AG20443 (cell line): ENCODE data around the gene PRKAR2B.
"Not testable (repeated sequence)": the region's sequence is repeated elsewhere in the genome, so short reads cannot be mapped to it uniquely, and the experiment has no call there.

ENCODE experiments used
- DNase-seq: peaks from one replicate; pipeline ENCODE4 v3.0.0; 2012; ENCODE audit warnings: low spot score, mixed read lengths

Gene PRKAR2B

DNA sequence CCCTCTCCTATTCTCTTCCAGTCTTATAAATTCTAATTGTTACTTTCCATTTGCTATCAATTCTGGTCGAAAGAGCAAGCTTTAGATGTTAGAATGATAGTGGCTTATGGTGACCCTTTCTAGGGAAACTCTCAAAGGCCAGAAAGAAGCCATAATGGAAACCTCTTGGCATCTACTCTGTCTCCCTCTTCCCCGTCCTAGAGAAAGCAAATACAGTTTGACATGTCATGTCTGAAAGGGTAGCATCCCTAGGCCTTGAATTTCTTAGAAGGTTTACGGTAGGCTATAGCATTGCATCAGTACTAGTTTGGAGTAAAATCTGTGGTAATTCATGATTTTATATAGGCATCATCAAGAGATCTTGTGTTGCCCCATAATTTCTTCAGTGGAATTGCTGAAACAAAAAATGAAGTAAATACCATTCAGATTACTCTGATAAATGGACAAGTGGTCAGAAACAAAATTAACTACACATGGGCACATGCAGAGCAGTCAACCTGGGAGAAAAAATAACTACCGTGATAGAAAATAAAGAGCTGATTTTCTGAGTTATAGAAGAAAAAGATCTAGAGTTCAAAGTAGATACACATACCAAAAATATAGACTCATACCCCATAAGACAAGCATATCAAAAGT, 4.4 kb downstream of the PRKAR2B start:
- no peak for DNase-seq

DNA sequence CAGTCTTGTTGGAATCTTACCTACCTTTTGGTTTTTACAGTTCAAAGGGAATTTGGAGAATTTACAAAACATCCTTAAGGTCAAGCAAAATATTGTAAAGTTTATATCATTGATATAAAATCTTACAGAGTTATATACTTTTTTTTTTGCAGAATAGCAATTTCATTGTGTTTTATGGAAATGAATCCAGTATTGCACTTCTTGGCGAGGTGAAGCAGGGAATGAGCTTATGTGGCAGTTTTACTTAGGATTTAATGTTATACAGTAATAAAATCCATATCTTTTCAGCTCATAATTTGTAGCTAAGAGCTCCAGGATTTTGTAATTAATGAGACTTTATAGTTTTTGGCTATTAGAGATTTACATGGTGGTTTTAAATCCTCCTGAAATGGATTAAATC, 5.0 kb downstream of the PRKAR2B start:
- DNase-seq = no peak

DNA sequence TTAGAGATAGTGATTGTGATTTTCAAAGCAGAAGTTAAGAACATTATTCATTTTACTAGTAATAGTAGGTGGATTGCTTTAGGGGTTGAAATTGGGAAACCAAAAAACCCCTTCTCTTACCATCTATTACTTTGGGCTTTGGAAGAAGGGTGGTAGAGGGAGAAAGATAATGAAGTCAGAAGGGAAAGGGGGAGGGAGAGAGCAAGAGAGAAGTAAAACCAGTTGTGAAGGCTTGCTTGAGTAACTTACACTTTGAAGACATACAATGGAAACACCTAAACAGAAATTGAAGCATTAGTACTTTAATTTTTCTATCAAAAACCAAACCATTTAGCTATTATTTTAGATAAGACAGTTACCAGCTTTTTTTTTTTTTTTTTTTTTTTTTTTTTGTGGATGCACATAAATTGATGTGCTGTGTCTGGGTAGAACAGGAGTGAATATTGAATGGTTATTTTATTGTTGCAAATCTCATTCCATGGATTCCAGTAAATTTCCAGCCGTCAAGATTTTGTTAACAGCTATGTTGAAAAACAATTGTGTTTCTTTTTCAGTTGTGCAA, 5.5 kb downstream of the PRKAR2B start:
- no peak for DNase-seq

DNA sequence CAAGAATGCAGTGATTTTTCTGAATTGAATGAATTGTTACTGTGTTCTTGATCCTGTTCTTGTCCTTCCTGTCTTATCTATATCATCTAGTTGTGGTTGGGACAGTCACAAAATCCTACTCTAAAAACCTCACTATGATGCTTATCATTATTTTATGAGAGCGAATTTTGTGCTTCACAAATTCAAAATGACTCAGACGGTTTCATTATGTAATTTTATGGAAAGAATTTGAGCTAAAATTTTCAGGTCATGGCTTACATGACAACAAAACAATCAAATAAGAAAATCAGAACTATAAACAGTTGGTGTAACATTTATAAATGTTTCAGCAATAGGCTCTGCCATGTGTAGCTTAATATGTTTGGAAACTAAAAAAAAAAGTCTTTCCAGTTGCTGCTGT, 6.9 kb downstream of the PRKAR2B start:
- peak; percentile 11 for DNase-seq

DNA sequence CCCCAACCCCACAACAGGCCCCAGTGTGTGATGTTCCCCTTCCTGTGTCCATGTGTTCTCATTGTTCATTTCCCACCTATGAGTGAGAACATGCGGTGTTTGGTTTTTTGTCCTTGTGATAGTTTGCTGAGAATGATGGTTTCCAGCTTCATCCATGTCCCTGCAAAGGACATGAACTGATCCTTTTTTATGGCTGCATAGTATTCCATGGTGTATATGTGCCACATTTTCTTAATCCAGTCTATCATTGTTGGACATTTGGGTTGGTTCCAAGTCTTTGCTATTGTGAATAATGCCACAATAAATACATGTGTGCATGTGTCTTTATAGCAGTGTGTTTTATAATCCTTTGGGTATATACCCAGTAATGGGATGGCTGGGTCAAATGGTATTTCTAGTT, 10.5 kb downstream of the PRKAR2B start:
- not testable (repeated sequence) for DNase-seq

DNA sequence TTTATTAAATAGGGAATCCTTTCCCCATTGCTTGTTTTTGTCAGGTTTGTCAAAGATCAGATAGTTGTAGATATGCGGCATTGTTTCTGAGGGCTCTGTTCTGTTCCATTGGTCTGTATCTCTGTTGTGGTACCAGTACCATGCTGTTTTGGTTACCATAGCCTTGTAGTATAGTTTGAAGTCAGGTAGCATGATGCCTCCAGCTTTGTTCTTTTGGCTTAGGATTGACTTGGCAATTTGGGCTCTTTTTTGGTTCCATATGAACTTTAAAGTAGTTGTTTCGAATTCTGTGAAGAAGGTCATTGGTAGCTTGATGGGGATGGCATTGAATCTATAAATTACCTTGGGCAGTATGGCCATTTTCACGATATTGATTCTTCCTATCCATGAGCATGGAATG, 11.6 kb downstream of the PRKAR2B start:
- DNase-seq = not testable (repeated sequence)

DNA sequence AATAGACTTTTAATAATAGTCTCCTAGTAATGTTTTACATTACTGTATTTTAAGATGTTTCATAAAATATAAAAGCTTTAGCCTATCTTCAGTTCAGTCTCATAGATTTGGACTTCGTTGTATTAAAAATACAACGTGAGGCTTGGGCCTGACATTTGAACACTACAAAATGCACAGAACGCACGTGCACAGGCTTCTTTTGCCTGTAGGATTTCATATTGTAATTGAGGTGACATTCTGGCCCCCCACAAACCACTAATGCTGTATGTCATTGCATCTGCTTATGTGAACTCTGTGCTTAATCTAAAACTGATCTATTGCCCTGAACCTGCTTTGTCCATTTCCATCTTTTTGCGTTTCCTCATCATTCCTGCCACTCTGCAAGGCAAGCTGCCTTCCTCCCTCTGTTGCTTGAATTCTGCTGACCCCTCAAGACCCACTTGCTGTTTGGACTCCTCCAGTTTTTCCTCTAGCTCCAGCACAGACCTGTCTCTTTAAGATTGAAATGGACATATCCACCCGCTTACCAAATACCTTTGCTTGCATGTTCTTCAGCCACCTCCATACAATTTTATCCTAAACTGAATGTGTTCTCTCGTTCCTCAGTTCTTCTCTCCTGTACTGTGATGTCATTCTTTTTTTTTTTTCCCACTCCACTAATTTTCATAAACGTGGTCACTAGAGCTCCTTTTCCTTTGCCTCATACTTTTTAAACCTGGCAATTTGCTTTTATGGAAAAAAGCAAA, 12.4 kb downstream of the PRKAR2B start:
- DNase-seq = no peak

DNA sequence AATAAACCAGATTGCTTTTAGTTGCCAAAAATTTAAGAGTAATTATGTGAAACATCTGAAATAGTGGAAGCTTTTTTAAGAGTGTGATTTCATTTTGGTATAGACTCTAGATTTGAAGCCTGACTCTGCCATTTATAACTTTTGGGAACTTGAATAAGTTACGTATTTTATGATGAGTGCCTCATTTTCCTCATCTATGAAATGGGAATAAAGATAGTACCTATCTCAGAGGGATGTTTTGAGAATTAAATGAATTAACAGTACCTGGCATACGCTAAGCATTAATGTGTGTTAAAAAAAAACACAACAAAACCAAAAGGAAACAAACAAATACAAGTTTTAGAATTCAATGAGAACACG, 12.9 kb downstream of the PRKAR2B start:
- DNase-seq = no peak

DNA sequence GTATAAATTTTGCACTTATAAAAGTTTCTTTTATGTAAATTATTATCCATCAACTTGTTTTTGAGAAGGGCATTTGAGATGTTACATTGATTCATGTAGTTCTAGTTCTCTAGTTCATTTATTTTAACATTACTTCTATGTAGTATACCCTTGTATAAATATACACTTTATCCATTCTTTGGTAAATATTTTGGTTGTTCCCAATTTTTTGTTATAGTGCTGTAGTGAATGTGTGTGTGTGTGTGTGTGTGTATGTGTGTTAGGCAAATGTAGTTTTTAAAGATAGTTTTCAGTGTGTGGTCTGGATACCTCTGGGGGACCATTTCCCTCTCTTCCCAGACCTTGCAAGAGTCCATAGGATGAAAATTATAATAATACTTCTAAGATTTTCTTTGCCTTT, 15.0 kb downstream of the PRKAR2B start:
- DNase-seq = no peak

DNA sequence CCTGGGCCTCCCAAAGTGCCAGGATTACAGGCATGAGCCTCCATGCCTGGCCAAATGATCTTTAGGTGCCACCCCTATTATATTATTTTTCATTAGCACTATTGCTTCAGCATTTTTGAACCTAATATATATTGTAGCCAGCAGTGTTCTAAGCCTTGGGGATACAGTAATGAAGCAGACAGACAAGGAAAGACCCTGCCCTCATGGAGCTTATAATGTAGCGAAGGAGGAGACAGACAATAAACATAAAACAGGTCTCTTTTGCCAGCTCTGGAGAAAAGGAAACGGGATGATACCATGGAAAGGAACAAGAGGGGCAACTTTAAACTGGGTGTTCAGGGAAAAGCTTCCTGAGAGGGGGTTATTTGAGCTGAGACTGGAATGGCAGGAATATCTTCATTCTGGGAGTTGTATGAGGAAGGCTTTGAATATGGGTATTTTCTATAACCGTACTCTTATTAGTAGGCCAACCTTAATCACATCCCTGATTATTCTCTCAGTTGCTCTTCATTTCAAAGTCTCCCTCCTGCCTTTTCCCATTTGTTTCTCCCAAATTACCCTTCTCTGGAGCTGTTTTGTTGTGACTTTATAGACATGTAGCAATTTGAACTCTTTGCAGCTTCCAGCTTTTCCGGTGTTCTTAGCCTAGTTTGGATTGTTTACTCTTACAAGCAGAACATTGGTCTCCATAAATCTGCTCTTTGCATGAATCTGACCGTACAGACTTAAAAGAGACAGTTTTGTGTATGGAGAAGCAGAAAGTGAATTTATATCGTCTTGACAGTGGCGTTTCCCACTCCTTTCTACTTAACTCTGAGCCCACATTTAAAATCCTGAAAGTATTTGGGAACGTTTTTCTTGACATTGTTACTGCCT, 19.0 kb downstream of the PRKAR2B start:
- no peak for DNase-seq

DNA sequence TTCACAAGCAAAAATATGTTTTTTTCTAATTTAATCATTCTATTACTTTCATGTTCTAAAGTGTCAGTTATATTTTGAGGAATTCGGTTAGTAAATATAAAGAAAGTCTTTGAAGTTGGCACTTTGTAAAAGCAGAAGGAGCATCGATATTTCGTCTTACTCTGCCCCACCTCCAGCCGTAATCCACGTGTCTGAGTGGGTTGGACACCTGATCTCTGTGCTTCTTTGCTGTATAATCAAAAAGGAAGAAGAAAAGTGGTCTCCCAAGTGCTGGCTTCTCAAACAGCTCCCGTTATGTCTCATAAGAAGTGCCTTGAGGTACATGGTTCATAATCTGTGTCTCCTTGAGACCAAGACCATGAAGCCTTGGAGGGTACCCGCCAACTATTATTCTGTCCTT, 19.8 kb downstream of the PRKAR2B start:
- DNase-seq = no peak

DNA sequence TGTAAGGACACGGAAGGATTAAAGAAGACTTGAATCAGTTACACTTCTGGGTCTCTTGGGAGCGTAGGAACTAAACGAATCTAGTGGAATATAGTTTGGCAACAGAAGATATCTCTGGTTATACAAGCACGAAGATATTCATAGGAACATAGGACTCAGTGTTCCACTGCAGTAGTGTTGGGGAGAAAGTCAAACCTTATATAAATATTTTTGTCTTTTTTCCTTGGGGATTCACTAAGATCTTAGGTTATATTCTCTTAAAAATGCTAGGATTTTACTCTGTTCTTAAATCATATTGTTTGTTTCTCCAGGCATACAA, 21.4 kb downstream of the PRKAR2B start:
- DNase-seq = no peak

DNA sequence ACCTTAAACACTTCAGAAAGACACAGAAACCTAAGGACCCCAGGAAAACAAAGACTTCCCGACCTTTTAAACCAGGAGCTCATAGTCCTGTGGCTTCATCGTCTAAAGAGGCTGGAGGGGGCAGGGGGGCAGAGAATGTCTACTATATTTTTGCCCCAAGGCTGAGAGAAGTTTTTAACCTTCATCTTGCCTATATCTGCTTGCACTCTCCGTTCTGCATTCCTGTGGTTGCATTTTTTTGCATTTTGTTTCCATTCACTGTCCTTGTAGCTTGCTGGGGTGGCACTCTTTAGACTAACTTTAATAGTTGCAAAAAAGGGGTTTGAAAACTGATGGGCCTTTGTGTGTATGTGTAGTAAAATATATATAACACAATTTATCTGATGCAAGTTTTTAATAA, 23.7 kb downstream of the PRKAR2B start:
- DNase-seq = no peak

DNA sequence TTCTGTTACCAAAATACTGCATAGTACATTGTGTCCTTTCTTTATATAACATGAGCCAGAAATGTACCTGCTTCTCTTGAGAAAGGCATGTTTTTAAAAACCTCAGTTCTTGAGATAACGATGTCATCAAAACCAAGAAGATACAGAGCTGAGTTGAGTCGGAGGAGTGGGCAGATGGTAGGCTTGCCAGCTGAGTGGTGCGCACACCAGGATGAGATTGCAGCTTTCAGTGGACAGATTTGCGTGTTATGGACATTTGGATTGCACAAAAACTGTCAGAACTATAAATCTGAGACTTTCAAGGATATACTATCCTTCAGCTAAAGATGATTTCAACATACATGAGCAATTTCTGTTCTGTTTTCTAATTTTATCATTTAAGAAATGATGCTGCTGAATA, 25.0 kb downstream of the PRKAR2B start:
- no peak for DNase-seq

DNA sequence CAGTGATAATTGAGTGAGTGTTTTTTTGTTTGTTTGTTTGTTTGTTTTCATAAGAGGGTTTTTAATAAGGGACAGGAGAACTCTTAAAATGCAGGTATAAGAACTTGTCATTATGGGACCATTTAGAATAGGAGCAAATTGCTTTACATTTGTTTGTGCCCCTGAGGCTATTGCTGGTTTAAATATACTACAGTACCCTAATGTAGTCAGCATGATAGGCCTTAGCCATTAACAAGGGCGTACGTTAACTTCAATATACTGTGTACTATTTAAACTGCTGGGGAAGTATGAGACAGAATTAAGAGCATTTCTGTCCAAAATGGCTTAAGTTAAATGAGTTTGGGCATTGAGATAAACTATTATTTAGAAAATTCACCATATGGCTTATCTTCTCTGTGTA, 26.2 kb downstream of the PRKAR2B start:
- no peak for DNase-seq

DNA sequence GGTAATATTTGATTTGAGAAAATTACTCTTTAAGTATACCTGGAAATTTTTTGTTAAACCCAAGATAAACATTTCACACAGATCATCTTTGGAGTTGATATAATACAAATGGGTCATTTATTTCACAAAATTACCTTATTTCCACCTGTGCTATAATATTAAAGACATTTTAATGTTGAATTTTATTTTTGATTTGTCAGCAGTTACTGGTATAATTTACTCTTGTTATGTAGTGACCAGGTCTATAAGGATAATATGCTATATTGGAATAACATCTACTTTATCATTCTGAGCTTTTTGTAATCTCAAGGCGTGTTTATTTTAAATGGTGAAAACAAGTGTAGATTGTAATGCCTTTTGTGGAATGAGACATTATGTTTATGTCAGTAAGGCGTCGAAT, 26.6 kb downstream of the PRKAR2B start:
- DNase-seq = no peak

DNA sequence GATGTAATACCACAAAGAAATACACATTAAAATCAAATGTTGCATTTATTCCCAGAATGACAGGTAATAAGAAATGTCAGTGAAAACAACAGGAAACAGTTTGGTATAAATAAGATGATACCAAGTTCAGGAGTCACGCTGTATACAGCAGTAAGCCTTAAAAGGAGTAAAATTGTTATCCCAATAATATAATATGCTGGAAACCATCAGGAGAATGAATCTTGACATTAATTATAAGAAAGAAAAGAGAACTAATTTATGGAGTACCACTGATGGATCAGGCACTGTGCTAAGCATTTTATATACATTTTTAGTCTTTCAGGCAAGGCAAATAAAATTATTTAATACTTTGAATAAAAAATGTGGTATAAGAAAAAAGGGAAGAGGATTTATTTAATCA, 27.6 kb downstream of the PRKAR2B start:
- no peak for DNase-seq

DNA sequence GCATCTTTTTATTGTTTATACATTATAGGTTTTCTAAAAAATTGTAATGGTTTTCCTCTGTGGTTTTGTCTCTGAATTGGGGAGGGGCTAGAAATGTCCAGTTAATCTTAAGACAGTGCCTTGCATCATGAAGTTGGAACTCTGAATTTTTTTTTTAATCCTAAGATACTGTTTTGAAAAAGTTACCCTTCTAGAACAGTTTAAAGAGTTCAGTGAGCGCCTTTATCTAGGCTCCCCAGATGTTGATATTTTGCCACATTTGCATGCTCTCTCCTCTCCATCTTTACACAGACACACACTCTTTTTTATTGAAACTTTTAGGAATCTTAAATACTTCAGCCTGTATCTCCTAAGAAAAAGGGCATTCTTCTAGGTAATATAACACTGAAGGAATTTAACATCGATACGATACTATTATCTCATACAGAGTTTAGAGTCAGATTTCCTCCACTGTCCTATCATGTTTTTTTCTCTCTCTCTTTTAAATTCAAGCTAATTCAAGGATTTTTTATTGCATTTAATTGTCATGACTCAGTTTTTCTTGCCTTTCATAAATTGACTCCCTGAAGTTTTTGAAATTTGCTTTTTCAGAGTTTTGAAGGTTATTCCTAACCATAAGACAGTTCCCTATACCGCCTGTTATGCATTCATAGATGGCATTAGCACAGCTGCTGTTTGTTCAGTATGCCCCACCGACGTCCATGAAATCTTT, 31.5 kb downstream of the PRKAR2B start:
- no peak for DNase-seq

DNA sequence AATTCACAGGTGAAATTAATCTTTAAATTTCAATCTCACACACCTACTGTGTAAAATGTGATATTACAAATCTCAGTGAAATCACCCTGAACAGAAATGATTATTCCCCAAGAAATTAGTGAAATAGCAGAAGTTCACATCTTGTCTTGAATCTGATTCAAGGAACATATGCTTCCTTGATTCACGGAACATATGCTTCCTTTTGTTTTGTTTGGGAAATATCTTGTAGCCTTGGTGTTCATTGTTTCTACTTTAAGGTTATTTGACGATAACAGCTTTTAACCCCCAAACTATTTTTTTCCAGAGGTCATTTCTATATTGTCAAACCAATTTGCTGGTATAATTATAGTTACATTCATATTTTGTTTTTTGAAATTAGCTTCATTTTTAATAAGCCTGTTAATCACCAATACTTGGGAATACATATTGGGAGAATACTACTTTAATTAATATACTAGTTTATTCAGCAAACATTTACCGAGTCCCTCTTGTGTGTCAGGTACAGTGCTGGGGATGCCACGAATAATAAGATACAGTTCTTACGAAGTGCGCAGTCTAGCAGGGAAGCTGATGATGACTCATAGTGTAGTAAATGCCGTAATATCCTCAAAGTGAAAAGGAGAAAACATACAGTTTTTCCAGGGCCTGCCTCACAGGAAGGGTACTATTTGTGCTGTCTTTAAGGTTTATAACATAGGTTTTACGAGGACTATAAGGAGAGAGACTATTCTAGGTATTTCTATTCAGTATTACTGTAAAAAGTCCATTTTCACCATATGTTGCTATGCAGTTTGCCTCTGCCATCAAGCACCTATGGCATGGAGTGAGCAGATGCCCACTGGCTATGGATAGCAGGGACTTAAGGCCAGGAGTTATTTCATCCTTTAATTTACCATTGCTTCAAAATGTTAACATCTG, 32.5 kb downstream of the PRKAR2B start:
- no peak for DNase-seq

DNA sequence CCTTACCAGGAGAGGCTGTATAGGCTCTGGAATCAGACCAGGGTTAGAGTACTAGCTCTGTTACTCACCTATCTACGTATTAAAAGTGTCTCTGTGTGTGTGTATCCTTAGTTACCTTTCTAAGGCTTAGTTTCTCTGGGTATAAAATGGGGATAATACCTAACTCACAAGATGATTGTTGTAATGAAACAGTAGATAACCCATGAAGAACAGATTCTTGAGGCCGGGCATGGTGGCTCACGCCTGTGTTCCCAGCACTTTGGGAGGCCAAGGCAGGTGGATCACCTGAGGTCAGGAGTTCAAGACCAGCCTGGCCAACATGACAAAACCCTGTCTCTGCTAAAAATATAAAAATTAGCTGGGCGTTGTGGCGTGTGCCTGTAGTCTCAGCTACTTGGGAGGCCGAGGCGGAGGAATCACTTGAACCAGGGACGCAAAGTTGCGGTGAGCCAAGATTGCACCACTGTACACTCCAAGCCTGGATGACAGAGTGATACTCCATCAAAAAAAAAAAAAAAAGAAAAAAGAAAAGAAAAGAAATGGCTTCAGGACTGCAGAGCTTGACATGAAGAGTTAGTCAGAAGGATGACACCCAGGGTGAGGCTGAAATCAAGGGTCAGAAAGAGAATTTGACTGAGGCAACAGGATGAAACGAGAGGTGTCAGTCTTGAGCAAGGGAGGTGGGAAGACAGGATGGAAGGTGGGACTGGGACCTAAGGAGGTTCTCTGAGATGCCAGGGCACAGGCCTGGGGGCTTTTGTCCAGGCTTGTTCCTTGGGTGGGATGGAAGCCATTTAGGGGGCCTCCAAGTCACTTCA, 33.4 kb downstream of the PRKAR2B start:
- DNase-seq = no peak
